HuH-7.5 (cell line): ENCODE results near the gene PTTG1IP.
"Not testable (repeated sequence)": the region's sequence is repeated elsewhere in the genome, so short reads cannot be mapped to it uniquely, and the experiment has no call there.

Experiments used
- DNase-seq: peaks from one replicate; pipeline ENCODE4 v3.0.0; 2011; ENCODE audit warnings: low spot score

The PTTG1IP gene, protein sequence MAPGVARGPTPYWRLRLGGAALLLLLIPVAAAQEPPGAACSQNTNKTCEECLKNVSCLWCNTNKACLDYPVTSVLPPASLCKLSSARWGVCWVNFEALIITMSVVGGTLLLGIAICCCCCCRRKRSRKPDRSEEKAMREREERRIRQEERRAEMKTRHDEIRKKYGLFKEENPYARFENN

GRCh38 chr21:44873356-44874239 is at the start of gene PTTG1IP:
Gene PTTG1IP (minus strand): TSS chr21:44873690. CDS start chr21:44873616, 74 bp downstream.
- DNase-seq, result peak; percentile 97

DNA sequence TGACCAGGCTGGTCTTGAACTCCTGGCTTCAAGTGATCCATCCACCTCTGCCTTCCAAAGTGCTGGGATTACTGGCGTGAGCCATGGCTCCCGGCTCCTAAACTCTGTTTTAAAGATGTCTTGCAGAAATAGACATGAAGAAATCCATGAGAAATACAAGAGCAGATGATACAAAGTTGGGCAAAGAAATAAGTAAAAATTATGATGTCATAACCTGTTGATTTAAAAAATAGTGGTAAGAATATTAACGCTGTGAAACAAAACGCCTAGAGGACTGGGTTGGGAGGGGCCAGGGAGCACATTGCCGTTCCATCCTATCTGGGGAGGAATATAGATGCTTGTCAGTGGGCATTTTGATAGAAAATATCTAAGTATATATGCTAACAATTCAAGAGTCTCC is 48.4 kb upstream of the PTTG1IP start:
- DNase-seq, result no peak

DNA sequence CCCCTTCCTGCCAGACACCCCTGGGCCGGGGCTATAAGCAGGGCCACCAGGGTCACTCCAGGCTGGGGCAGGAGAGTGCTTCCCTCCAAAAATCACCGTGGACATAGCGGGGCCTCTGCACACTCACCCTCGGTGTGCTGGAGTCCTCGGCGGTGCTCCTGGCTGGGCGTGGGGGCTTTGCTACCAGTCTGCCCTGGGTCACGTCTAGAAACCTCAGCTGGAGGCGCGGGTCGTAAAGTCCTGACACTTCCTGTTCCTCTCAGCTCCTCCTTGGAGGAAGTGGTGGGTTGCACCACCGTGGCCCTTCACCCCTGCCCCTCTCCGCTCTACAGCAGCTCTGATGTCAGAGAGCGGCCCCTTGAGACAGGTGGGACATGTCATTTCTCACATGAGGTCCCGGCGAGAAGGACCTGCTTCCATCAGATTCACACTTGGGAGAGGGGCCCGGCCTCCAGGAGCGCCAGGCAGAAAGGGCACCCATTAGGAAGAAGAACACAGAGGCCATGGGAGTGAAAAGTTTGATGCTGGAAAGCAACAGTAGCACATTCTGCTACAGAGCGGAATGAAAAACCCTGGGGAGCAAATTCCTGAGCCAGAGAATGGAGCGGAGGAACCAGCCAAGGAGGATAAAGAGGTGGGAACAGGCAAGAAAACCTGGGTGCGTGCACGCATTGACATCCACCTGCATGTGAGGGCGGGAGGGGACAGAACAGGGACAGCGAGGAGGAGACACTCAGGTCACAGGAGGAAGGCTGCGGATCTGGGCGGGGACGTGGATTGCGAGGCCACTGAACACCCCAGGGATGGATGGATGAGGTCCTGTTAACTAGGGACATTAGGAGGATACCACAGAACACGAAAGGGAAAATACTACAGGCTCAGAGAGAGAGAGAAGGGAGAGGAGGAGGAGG is 47.5 kb upstream of the PTTG1IP start, which contains the start of gene ITGB2:
TSS of gene ITGB2 (minus strand) at position 206 of the 911 bp plus-strand sequence. CDS start 10,117 bp downstream, outside the sequence.
- no peak for DNase-seq

GRCh38 chr21:44919913-44920693 is 46.6 kb upstream of the PTTG1IP start:
- DNase-seq, result no peak

GRCh38 chr21:44919111-44919912 is 45.8 kb upstream of the PTTG1IP start:
- DNase-seq, result no peak

DNA sequence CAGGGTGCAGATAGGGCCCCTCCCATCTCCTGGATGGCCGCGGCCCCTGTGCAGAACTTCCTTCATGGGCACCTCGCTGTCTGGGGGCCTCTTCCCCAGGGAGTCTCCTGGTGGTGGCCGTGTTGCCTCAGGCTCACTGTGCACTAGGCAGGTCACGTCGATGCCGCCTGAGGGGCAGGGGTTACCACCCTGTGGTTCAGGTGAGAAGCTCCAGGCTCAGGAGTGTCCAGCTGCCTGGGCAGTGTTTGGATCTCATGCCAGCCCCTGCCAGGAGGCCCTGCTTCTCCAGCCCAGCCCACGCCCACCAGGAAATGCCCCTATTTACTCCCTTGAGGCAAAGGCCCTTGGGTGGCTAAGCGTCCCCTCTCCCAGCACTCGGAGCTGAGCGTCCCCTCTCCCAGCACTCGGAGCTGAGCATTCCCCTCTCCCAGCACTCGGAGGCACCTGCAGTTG is 45.1 kb upstream of the PTTG1IP start:
- DNase-seq, result no peak

GRCh38 chr21:44918107-44918470 is 44.6 kb upstream of the PTTG1IP start:
- no peak for DNase-seq

GRCh38 chr21:44917446-44918106 is 44.1 kb upstream of the PTTG1IP start:
- no peak for DNase-seq

DNA sequence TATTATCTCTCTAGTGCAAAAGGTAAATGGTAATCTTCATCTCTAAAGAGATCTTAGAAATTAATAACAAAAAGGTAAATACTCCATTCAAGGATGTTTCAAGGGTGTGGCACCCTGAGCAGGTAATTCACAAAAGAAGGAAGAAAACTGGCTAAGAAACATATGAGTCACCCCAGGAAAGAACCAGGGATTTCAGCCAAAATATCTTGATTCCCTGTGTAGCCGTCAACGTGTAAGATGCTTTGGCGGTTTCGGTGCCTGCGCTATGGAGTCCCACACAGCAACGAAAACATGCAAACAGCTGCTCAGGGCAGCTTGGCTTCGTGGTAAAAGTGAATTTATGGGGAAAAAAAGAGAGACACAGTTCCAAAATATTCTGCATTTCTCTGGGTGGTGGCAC is 43.5 kb upstream of the PTTG1IP start:
- no peak for DNase-seq

- no peak for DNase-seq
These were observed 40.8 kb upstream of the PTTG1IP start for GRCh38 chr21:44914176-44914874.

DNA sequence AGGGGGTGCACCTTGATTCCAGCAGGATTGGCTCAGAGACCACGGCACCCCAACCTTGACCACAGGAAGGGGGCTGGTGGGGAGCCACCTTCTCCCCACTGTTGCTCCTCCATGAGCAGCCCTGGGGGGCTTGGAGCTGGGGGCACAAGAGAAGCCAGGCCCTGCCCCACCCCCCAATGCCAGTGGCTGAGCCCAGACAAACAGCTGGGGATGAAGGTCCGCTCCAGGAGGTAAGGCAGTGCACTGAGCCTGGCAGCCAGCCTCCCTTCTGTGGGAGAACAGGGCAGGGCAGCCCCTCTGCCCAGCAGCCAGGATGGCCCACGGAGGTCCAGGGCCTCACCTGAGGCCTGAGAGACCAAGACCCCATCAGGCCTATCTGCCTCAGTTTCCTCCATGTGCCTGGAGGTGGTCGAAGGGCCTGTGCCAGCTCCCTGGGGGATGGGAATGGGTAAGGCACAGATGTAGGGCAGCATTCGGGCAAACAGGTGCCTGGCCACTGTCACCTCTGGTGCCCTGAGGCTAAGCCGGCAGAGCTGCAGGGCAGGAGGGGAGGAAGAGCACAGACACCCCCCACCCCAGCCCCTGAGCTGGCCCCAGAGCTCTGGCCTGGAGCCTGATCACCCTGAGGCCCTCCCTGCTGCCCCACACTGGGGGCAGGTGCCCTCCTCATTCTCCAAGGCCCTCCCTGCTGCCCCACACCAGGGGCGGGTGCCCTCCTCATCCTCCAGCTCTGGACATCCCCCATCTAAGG is 40.1 kb upstream of the PTTG1IP start:
- no peak for DNase-seq

- DNase-seq, result not testable (repeated sequence)
These were observed 39.3 kb upstream of the PTTG1IP start for GRCh38 chr21:44912506-44913412.

DNA sequence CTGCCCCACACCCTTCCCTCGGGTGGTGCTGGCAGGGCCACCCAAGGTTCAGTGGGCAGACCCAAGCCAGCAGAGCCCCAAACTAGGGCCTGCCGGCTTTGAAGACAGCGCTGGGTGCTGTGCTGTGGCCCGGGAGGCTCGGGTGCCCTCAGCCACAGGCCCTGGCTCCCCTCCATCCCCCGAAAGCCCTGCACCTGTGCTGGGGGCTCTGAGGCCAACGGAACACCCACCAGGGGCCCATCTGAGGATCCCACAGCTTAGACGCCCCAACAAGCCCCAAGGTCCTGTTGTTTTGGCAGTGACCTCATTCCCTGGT is 38.6 kb upstream of the PTTG1IP start:
- DNase-seq, result no peak

DNA sequence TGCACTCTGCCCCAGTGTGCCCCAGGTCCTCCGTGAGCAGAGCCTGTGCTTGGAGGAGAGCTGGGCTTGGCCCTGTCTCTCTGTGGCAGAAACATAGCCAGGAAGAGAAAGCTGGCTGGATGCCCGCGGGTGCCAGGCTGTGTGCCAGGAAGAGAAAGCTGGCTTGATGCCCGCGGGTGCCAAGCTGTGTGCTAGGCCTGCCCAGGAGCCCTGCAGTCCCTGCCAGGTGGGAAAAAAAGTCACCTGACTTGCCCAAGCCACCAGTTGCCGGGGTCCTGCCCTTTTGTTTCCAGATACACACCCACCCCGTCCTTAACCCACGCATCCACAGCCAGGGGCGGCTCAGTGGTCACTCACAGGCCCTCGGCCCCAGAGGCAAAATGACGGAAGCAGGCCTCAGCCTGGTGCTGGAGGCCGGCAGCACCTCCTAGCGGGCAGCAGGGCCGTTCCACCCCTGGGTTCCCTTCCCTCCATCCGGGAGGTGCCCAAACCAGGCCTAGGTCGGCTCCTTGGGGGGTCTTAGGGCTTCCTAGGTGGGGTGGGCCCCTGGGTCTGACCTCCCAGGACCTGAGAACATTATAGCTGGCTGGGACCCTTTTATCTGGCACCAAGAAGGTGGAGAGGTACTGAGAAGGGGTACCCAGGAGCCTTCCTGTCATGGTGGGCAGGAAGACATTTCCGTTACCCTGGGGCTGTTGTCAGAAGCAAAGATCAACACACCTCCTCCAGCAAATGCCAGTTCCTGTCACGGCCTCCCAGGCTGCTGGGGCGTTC is 38.1 kb upstream of the PTTG1IP start:
- DNase-seq, result no peak

DNA sequence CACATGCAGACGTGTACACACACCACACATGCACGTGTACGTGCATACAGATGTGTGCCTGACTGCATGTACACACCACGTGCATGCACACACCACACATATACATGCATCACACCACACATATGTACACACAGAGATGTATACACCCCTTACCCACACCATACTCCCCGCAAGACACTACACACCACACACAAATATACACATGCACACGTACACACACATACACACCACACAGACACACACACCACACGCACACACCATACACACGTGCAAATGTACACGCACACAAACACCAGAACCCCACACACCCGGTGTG is 37.5 kb upstream of the PTTG1IP start:
- no peak for DNase-seq

- DNase-seq, result no peak
These were observed 37.0 kb upstream of the PTTG1IP start for GRCh38 chr21:44910229-44911067.
